K562 (cell line): ENCODE measurements around the gene CLSTN2. TPM values are rescaled to one million over a fixed set of nuclear protein-coding genes. Genes with fewer than 3 reads are reported as not detected.

Experiments
- ATAC-seq: fragments of 200-7000 bp; cut with Tn5 transposase; 3 replicates; pipeline ENCODE4 v1.9.1; 2020; ENCODE audit warnings: moderate library complexity
- BruUV-seq: library from RNA; stranded (reverse); fragments of 400-500 nt; replicated peaks from 2 replicates; lab custom pipeline; 2021; lab: Mats Ljungman, UMichigan
- CTCF ChIA-PET: fragments of 300-600 bp; formaldehyde crosslinking; extraction: SDS; loops from one replicate; lab custom pipeline; 2021; ENCODE audit warnings: low intra/inter-chr PET ratio; lab: Yijun Ruan, JAX
- POLR2A ChIA-PET: fragments of 300-600, 350-650 bp; sonication (Branson Sonifier 250); formaldehyde crosslinking; extraction: SDS; loops from one replicate; lab custom pipeline; 2021; ENCODE audit warnings: antibody characterized with exemption, inconsistent platforms; lab: Yijun Ruan, JAX
- DNase-seq, 4 experiments: peaks; one replicate each; pipeline versions ENCODE4 v3.0.0 to v3.0.0-alpha.2; 2011 to 2018; ENCODE audit warnings: low spot score in 3 of 4, mixed read lengths in 3 of 4; ENCODE audit errors: extremely low read depth in 1 of 4
- FAIRE-seq: peaks from 2 replicates; lab custom pipeline; 2011; peaks lifted over from hg19 to GRCh38; lab: Jason Lieb, UNC
- H2AFZ ChIP-seq: 2 replicates; pipeline ENCODE4 v1.6.0; 2011; ENCODE audit warnings: low read depth, low read length, control low read depth, inconsistent platforms
- H3K27ac ChIP-seq: fragments of 200-600 bp; 3 replicates; pipeline ENCODE4 v1.8.0; 2011; ENCODE audit warnings: low read depth, mild to moderate bottlenecking, control low read depth, inconsistent platforms, low read length, moderate library complexity, mixed read lengths; ENCODE audit errors: extremely low read depth
- H3K27me3 ChIP-seq, 2 experiments: fragments of 300-600 bp in 1 of 2; 2 replicates in 1 of 2; 3 replicates in 1 of 2; pipeline versions ENCODE4 v1.6.0 to v1.8.0; 2011; ENCODE audit warnings: inconsistent platforms in 2 of 2, low read length in 2 of 2, mild to moderate bottlenecking in 1 of 2, mixed read lengths in 1 of 2, moderate library complexity in 1 of 2; ENCODE audit not compliant: control insufficient read depth in 2 of 2, insufficient read depth in 2 of 2
- H3K36me3 ChIP-seq: fragments of 300-600 bp; 3 replicates; pipeline ENCODE4 v1.8.0; 2011; ENCODE audit warnings: mild to moderate bottlenecking, low read length, inconsistent platforms; ENCODE audit not compliant: control insufficient read depth, insufficient read depth
- H3K4me1 ChIP-seq, 2 experiments: fragments of 200-600 bp in 1 of 2; replicated peaks in 1 of 2; 2 replicates in 1 of 2; 3 replicates in 1 of 2; pipeline versions ENCODE4 v1.5.1 to v1.8.0; 2011; ENCODE audit warnings: inconsistent platforms in 2 of 2, low read length in 2 of 2, mild to moderate bottlenecking in 1 of 2, mixed read lengths in 1 of 2, moderate library complexity in 1 of 2; ENCODE audit not compliant: control insufficient read depth in 2 of 2, insufficient read depth in 2 of 2
- H3K4me2 ChIP-seq: 2 replicates; pipeline ENCODE4 v1.6.1; 2011; ENCODE audit warnings: low read length, control low read depth, inconsistent platforms, mixed read lengths; ENCODE audit not compliant: insufficient read depth
- H3K4me3 ChIP-seq: fragments of 200-600 bp; sonication (generic), shearing (Covaris generic); 2 replicates; pipeline ENCODE4 v1.5.1; 2016; ENCODE audit warnings: control low read depth, inconsistent platforms
- H3K79me2 ChIP-seq: fragments of 200-600 bp; 3 replicates; pipeline ENCODE4 v1.8.0; 2011; ENCODE audit warnings: low read length, inconsistent platforms; ENCODE audit not compliant: control insufficient read depth, insufficient read depth
- H3K9ac ChIP-seq, 2 experiments: 2 replicates each; pipeline versions ENCODE4 v1.6.0 to v1.6.1; 2011; ENCODE audit warnings: low read depth in 2 of 2, low read length in 2 of 2, control low read depth in 1 of 2, inconsistent platforms in 1 of 2, mild to moderate bottlenecking in 1 of 2, mixed read lengths in 1 of 2; ENCODE audit not compliant: insufficient read depth in 1 of 2
- H3K9me1 ChIP-seq: one replicate; pipeline ENCODE4 v1.6.0; 2011; ENCODE audit warnings: inconsistent platforms, mild to moderate bottlenecking, low read length, moderate library complexity; ENCODE audit not compliant: control insufficient read depth, insufficient read depth
- H3K9me3 ChIP-seq: replicated peaks from 2 replicates; pipeline ENCODE4 v1.5.1; 2011; ENCODE audit warnings: low read depth, low read length, inconsistent platforms; ENCODE audit not compliant: control insufficient read depth, insufficient read depth
- H4K20me1 ChIP-seq: replicated peaks from 2 replicates; pipeline ENCODE4 v1.6.1; 2011; ENCODE audit warnings: low read length, inconsistent platforms, mixed read lengths; ENCODE audit not compliant: control insufficient read depth, insufficient read depth
- ARID2 ChIP-seq: fragments of 450-650 bp; IDR thresholded peaks from 2 replicates; pipeline ENCODE4 v1.6.1; 2017; ENCODE audit warnings: antibody characterized with exemption, mild to moderate bottlenecking
- ARID4B ChIP-seq: sonication (generic); formaldehyde crosslinking; IDR thresholded peaks from 2 replicates; pipeline ENCODE4 v1.8.0; 2022; ENCODE audit warnings: mild to moderate bottlenecking, missing genetic modification reagents
- CBX8 ChIP-seq: fragments of 200-600 bp; sonication (generic); IDR thresholded peaks from 2 replicates; pipeline ENCODE4 v1.6.1; 2012; ENCODE audit warnings: borderline replicate concordance, mixed run types, low read depth, mild to moderate bottlenecking, moderate library complexity, mixed read lengths, low read length, control low read depth, inconsistent platforms; ENCODE audit not compliant: poor library complexity, severe bottlenecking; ENCODE audit errors: extremely low read depth
- CEBPB ChIP-seq: fragments of 450-650 bp; IDR thresholded peaks from 2 replicates; pipeline ENCODE4 v1.6.1; 2016; ENCODE audit warnings: missing genetic modification characterization, missing compliant biosample characterization
- E2F6 ChIP-seq, 2 experiments: IDR thresholded peaks; 2 replicates each; pipeline ENCODE4 v1.6.1; 2011; ENCODE audit warnings: borderline replicate concordance in 1 of 2, control low read depth in 1 of 2, low read depth in 1 of 2, low read length in 1 of 2, mild to moderate bottlenecking in 1 of 2, mixed read lengths in 1 of 2, moderate library complexity in 1 of 2; ENCODE audit not compliant: insufficient read depth in 1 of 2, insufficient read length in 1 of 2, poor library complexity in 1 of 2, severe bottlenecking in 1 of 2; ENCODE audit errors: extremely low read depth in 1 of 2
- MXI1 ChIP-seq: IDR thresholded peaks from 2 replicates; pipeline ENCODE4 v1.6.1; 2011; ENCODE audit warnings: low read depth, mild to moderate bottlenecking, improper control_type of control experiment, low read length
- RAD51 ChIP-seq: fragments of 450-650 bp; IDR thresholded peaks from 2 replicates; pipeline ENCODE4 v1.7.1; 2016; ENCODE audit warnings: low read depth, mild to moderate bottlenecking, borderline replicate concordance
- ZBTB9 ChIP-seq: fragments of 450-650 bp; formaldehyde crosslinking; IDR thresholded peaks from 2 replicates; pipeline ENCODE4 v1.4.0; 2020; ENCODE audit warnings: mild to moderate bottlenecking, moderate library complexity
- ZC3H8 ChIP-seq: fragments of 450-650 bp; IDR thresholded peaks from 2 replicates; pipeline ENCODE4 v1.6.1; 2017
- ZNF785 ChIP-seq: fragments of 250-450 bp; sonication (Bioruptor Pico); IDR thresholded peaks from 2 replicates; pipeline ENCODE4 v1.4.0; 2020; ENCODE audit warnings: mild to moderate bottlenecking
- ZNF79 ChIP-seq: fragments of 250-450 bp; sonication (Bioruptor Pico); IDR thresholded peaks from 2 replicates; pipeline ENCODE4 v1.4.0; 2020; ENCODE audit warnings: low read depth, mild to moderate bottlenecking, moderate library complexity
- WGBS: fragments of 100-300 bp; shearing (Covaris generic); methylation state at CpG from one replicate; pipeline ENCODE4 v1.1.6; 2016; ENCODE audit warnings: low coverage, mixed read lengths; ENCODE audit not compliant: insufficient coverage; ENCODE audit errors: missing lambda C conversion rate; 5-methylcytosine and 5-hydroxymethylcytosine counted together
- in situ Hi-C: fragments of 300-500 bp; cut with MboI; formaldehyde crosslinking; loops from 4 replicates; pipeline ENCODE4 v1.15.0; 2018; ENCODE audit warnings: inconsistent platforms, mixed read lengths
- intact Hi-C: fragments of 100-400 bp; cut with micrococcal nuclease; formaldehyde crosslinking; loops from 2 replicates; pipeline ENCODE4 v1.14.2; 2022
- polyA plus RNA-seq, 8 experiments: library from polyadenylated mRNA; depleted of rRNA in 4 of 8; stranded (reverse) in 5 of 8; unstranded in 3 of 8; fragments of >200 nt; fragmentation: Nextera tagmentation in 2 of 8; fragmentation: Illumina TruSeq in 1 of 8; extraction: Ambion mirVana in 2 of 8; extraction: Trizol in 1 of 8; gene quantifications; 2 replicates each; pipeline versions ENCODE4 v1.2.1 to v1.2.3, GENCODE V29; 2011 to 2014; ENCODE audit warnings: inconsistent platforms in 1 of 8, missing spikeins in 1 of 8
- total RNA-seq, 7 experiments: library from RNA; depleted of rRNA in 6 of 7; stranded (reverse); fragments of >200 nt in 6 of 7; fragmentation: Illumina TruSeq in 2 of 7; extraction: Trizol in 2 of 7; gene quantifications; 2 replicates each; pipeline versions ENCODE4 v1.2.1 to v1.2.3, GENCODE V29; 2011 to 2021; ENCODE audit warnings: low replicate concordance in 1 of 7

The CLSTN2 gene
- total and polyA plus RNA-seq, 9 of the 15 experiments (the other 6 are each of a cell fraction or from before 2014, with no cell fraction given), result 0.02 to 0.04 (median 0.04) TPM; not detected in 6

GRCh38 chr3:140238646-140239314 lies 303.8 kb downstream of the CLSTN2 start:
- intact Hi-C loops, result no loop called here
- H3K79me2 ChIP-seq, result no peaks in the 10 kb centered on the region
- WGBS, result 0% methylated on average over 2 of the region's 2 CpGs
- H3K4me3 ChIP-seq, result no peak overlapping the region
- in situ Hi-C loops, result no loop called here
- CTCF ChIA-PET, result no interaction called here
- no peaks in the 10 kb centered on the region; a peak in 1 of 5 replicates for H3K27me3 ChIP-seq
- no peak overlapping the region for H2AFZ ChIP-seq
- no peaks in the 10 kb centered on the region for H3K9me1 ChIP-seq
- no peaks in the 10 kb centered on the region for H3K36me3 ChIP-seq
- no peaks in the 10 kb centered on the region; a peak in 1 of 5 replicates for H3K4me1 ChIP-seq
- H3K9me3 ChIP-seq, result no peaks in the 10 kb centered on the region
- TF ChIP-seq ZC3H8 (no peak), E2F6 (IDR thresholded peaks at IDR 0.05; ENCODE audit: borderline replicate concordance in 1 of 2, extremely low read depth in 1 of 2, insufficient read depth in 1 of 2, insufficient read length in 1 of 2, low read depth in 1 of 2, low read length in 1 of 2, poor library complexity in 1 of 2, severe bottlenecking in 1 of 2) (no peak), CEBPB (no peak), CBX8 (no peak), ZNF79 (CRISPR knock-in tag) (no peak), RAD51 (no peak), ZNF785 (no peak), ZBTB9 (CRISPR knock-in tag) (no peak), MXI1 (no peak), ARID4B (CRISPR knock-in tag) (no peak), ARID2 (no peak)
- POLR2A ChIA-PET, result interaction anchor here (0.8 to 1.0 kb wide), 2 partner anchors 10 to 13 kb away, joined by 3 read pairs; no protein-coding TSS in a partner anchor
- no peak for ATAC-seq
- H3K9ac ChIP-seq, result no peak overlapping the region
- BruUV-seq, result no TSS peak
- no peak overlapping the region for H3K27ac ChIP-seq
- no peak for FAIRE-seq
- H3K4me2 ChIP-seq, result no peak overlapping the region
- H4K20me1 ChIP-seq, result no peaks in the 10 kb centered on the region
- DNase-seq, result no peak
